Measurements from ENCODE around the gene AFDN. TPM values are rescaled to one million over a fixed set of nuclear protein-coding genes. Genes with fewer than 3 reads are reported as not detected.

AFDN gene
- polyA plus RNA-seq, 1 experiment, result 26.6 TPM

DNA sequence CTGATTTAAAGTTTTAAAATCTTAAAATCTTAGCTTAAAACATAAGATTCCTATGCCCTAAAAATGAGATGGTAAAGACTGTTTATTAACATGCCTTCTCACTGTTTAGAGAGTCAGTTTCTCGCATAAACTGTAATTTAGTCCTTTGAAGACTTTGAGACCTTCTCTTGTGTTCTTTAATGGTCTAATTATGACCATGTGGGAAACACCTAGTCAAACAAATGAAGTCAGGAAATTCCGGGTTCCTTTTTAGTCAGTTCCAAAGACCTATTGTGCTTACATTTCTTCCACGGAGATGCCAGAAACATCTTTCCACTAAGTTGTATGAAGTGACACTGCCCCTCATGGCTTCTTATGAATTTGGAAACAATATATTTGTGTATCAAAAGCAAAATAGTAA, 106.6 kb downstream of the AFDN start:
- Histone ChIP-seq H3K4me3 (ENCODE audit: low read depth, low read length) (no peak overlapping the region), H3K27ac (ENCODE audit: low read depth, low read length) (no peak overlapping the region), H3K27me3 (ENCODE audit: control insufficient read depth, insufficient read depth, low read length) (no peaks in the 10 kb centered on the region), H3K9me3 (ENCODE audit: control insufficient read depth, insufficient read depth, low read length) (no peaks in the 10 kb centered on the region)
- CTCF ChIA-PET, result interaction anchor here (1.0 kb wide), 1 partner anchor 15 kb away, joined by 3 read pairs; no protein-coding TSS in a partner anchor
- no peak for TF ChIP-seq CTCF (IDR thresholded peaks at IDR 0.05; ENCODE audit: low read depth, low read length)
- POLR2A ChIA-PET, result no interaction called here
- no peak for DNase-seq (ENCODE audit: low read depth, low spot score)

DNA sequence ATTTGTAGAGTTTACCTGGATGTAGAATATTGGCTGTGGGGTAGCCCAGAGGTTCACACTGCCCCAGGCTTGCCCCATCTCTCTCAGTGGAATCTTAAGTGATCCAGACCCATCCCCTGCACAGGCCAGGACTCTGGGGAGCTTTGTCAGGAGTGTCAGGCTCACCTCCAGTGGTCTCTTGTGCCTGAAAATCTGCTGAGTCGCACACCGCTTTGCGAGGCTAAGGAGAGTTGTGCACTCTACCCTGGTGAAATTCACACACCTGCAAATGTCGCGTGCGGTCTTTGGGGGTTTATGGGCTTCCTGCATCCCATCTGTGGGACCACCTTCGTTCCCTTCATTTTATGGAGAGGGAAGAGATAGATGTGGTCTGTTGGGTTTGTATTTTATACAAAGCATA, 107.1 kb downstream of the AFDN start:
- ChIA-PET POLR2A (no interaction called here), CTCF (no interaction called here)

DNA sequence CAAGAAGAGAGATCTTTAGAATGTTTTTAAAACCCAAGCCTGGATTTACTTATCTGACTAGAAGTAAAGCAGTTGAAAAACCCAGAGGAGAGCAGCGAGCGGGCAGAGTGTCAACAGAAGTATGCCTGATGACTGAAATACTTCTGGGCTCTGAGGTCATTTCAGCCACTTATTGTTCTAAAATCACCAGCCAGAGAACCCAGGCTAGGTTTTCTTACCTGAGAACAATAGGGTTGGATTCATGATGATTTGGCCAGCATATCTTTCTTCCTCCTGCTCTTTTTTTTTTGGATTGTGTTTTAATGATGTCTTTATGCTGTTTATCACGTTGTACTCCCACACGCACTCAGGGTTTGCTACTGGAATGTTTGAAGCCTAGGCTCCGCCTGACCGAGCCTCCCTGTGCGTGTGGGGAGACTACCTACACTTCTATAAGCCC, 107.7 kb downstream of the AFDN start:
- ChIA-PET CTCF (no interaction called here), POLR2A (no interaction called here)
- Histone ChIP-seq H3K27me3 (ENCODE audit: control insufficient read depth, insufficient read depth, low read length) (no peaks in the 10 kb centered on the region), H3K9me3 (ENCODE audit: control insufficient read depth, insufficient read depth, low read length) (no peaks in the 10 kb centered on the region), H3K27ac (ENCODE audit: low read depth, low read length) (no peak overlapping the region), H3K4me3 (ENCODE audit: low read depth, low read length) (no peak overlapping the region)
- TF ChIP-seq CTCF (IDR thresholded peaks at IDR 0.05; ENCODE audit: low read depth, low read length), result no peak
- no peak for DNase-seq (ENCODE audit: low read depth, low spot score)

More for the DNA sequence above, 107.1 kb downstream of the AFDN start:
- TF ChIP-seq CTCF (IDR thresholded peaks at IDR 0.05; ENCODE audit: low read depth, low read length), result no peak
- H3K27me3 ChIP-seq (ENCODE audit: control insufficient read depth, insufficient read depth, low read length), result no peaks in the 10 kb centered on the region
- no peak overlapping the region for H3K27ac ChIP-seq (ENCODE audit: low read depth, low read length)
- no peak for DNase-seq (ENCODE audit: low read depth, low spot score)
- no peak overlapping the region for H3K4me3 ChIP-seq (ENCODE audit: low read depth, low read length)
- no peaks in the 10 kb centered on the region for H3K9me3 ChIP-seq (ENCODE audit: control insufficient read depth, insufficient read depth, low read length)

- no peak for TF ChIP-seq CTCF (IDR thresholded peaks at IDR 0.05; ENCODE audit: low read depth, low read length)
- Histone ChIP-seq H3K9me3 (ENCODE audit: control insufficient read depth, insufficient read depth, low read length) (no peaks in the 10 kb centered on the region), H3K4me3 (ENCODE audit: low read depth, low read length) (no peak overlapping the region), H3K27ac (ENCODE audit: low read depth, low read length) (no peak overlapping the region), H3K27me3 (ENCODE audit: control insufficient read depth, insufficient read depth, low read length) (no peaks in the 10 kb centered on the region)
- no peak for DNase-seq (ENCODE audit: low read depth, low spot score)
- ChIA-PET POLR2A (no interaction called here), CTCF (no interaction called here)
Measured at GRCh38 chr6:167936051-167936450, 109.3 kb downstream of the AFDN start.

- H3K27me3 ChIP-seq (ENCODE audit: control insufficient read depth, insufficient read depth, low read length), result no peaks in the 10 kb centered on the region
- H3K9me3 ChIP-seq (ENCODE audit: control insufficient read depth, insufficient read depth, low read length), result no peaks in the 10 kb centered on the region
- CTCF ChIA-PET, result no interaction called here
- POLR2A ChIA-PET, result no interaction called here
- no peak for TF ChIP-seq CTCF (IDR thresholded peaks at IDR 0.05; ENCODE audit: low read depth, low read length)
- H3K27ac ChIP-seq (ENCODE audit: low read depth, low read length), result no peak overlapping the region
- no peak for DNase-seq (ENCODE audit: low read depth, low spot score)
- H3K4me3 ChIP-seq (ENCODE audit: low read depth, low read length), result no peak overlapping the region
Measured at GRCh38 chr6:167937301-167937700, 110.6 kb downstream of the AFDN start.
